ENCODE measurements around the gene LDLRAD4. TPM values are rescaled to one million over a fixed set of nuclear protein-coding genes. Genes with fewer than 3 reads are reported as not detected.
"Not testable (repeated sequence)": the region's sequence is repeated elsewhere in the genome, so short reads cannot be mapped to it uniquely, and the experiment has no call there.

The LDLRAD4 gene
- total RNA-seq, 2 donors from 2014 or later, result 33.1 to 41.2 TPM

- Histone ChIP-seq H3K9me3 (peaks cover 5 to 19% of the 10 kb centered on the region in 2 donors), H3K4me3 (no peak overlapping the region), H3K27ac (no peak overlapping the region), H3K36me3 (no peaks in the 10 kb centered on the region), H3K27me3 (no peaks in the 10 kb centered on the region), H3K4me1 (no peaks in the 10 kb centered on the region)
- no peak for DNase-seq (ENCODE audit: low spot score)
- TF ChIP-seq CTCF (IDR thresholded peaks at IDR 0.05), result no peak
Observed at GRCh38 chr18:13338318-13338717, 119.8 kb downstream of the LDLRAD4 start.

GRCh38 chr18:13339653-13340052, 121.1 kb downstream of the LDLRAD4 start:
- H3K27ac ChIP-seq, result no peak overlapping the region
- no peaks in the 10 kb centered on the region for H3K27me3 ChIP-seq
- no peak for DNase-seq (ENCODE audit: low spot score)
- no peak for TF ChIP-seq CTCF (IDR thresholded peaks at IDR 0.05)
- no peaks in the 10 kb centered on the region for H3K4me1 ChIP-seq
- H3K9me3 ChIP-seq, result peaks cover 5 to 19% of the 10 kb centered on the region in 2 donors
- H3K36me3 ChIP-seq, result no peaks in the 10 kb centered on the region
- H3K4me3 ChIP-seq, result no peak overlapping the region

GRCh38 chr18:13346449-13346848, 127.9 kb downstream of the LDLRAD4 start:
- not testable (repeated sequence) for H3K36me3 ChIP-seq; H3K27ac ChIP-seq; H3K27me3 ChIP-seq; H3K4me3 ChIP-seq; DNase-seq (ENCODE audit: low spot score); H3K4me1 ChIP-seq
- peaks cover 2 to 14% of the 10 kb centered on the region in 2 donors for H3K9me3 ChIP-seq

GRCh38 chr18:13353084-13353823, 134.7 kb downstream of the LDLRAD4 start:
- H3K9me3 ChIP-seq, result no peaks in the 10 kb centered on the region
- no peak overlapping the region for H3K4me3 ChIP-seq
- H3K4me1 ChIP-seq, result peaks cover 0 to 11% of the 10 kb centered on the region in 2 donors
- H3K27me3 ChIP-seq, result no peaks in the 10 kb centered on the region
- no peaks in the 10 kb centered on the region for H3K36me3 ChIP-seq
- TF ChIP-seq CTCF (IDR thresholded peaks at IDR 0.05), result no peak
- no peak overlapping the region for H3K27ac ChIP-seq
- DNase-seq (ENCODE audit: low spot score), result no peak

- no peak for DNase-seq (ENCODE audit: low spot score)
- Histone ChIP-seq H3K4me1 (peaks cover 0 to 11% of the 10 kb centered on the region in 2 donors), H3K27ac (no peak overlapping the region), H3K9me3 (no peaks in the 10 kb centered on the region), H3K27me3 (no peaks in the 10 kb centered on the region), H3K36me3 (no peaks in the 10 kb centered on the region), H3K4me3 (no peak overlapping the region)
- no peak for TF ChIP-seq CTCF (IDR thresholded peaks at IDR 0.05)
Observed at GRCh38 chr18:13354402-13354801, 135.8 kb downstream of the LDLRAD4 start.

- no peak for TF ChIP-seq CTCF (IDR thresholded peaks at IDR 0.05)
- Histone ChIP-seq H3K9me3 (no peaks in the 10 kb centered on the region), H3K27me3 (no peaks in the 10 kb centered on the region), H3K4me3 (no peak overlapping the region), H3K27ac (no peak overlapping the region), H3K36me3 (no peaks in the 10 kb centered on the region), H3K4me1 (peaks cover 0 to 11% of the 10 kb centered on the region in 2 donors)
- no peak for DNase-seq (ENCODE audit: low spot score)
Observed at GRCh38 chr18:13356032-13356431, 137.5 kb downstream of the LDLRAD4 start.
